D721Med (cell line): ENCODE results near the gene SATB1.
"Not testable (repeated sequence)": the region's sequence is repeated elsewhere in the genome, so short reads cannot be mapped to it uniquely, and the experiment has no call there.

Source experiments
- DNase-seq: peaks from one replicate; pipeline ENCODE4 v3.0.0; 2011; ENCODE audit warnings: low spot score; ENCODE audit not compliant: insufficient read length
- FAIRE-seq: peaks from 2 replicates; lab custom pipeline; 2011; peaks lifted over from hg19 to GRCh38; lab: Jason Lieb, UNC
- TF ChIP-seq, protein P1 (sequence below): IDR thresholded peaks from 2 replicates; pipeline ENCODE4 v1.5.1; 2012; ENCODE audit warnings: mild to moderate bottlenecking, control low read depth; ENCODE audit not compliant: insufficient read depth; ENCODE audit errors: missing control alignments

The SATB1 gene

GRCh38 chr3:18424729-18425640 lies at the start of gene SATB1:
Gene SATB1 (minus strand): TSS chr3:18425339. CDS start chr3:18420967, 4,372 bp downstream.
- DNase-seq (no peak), FAIRE-seq (no peak)
- TF ChIP-seq, protein P1, sequence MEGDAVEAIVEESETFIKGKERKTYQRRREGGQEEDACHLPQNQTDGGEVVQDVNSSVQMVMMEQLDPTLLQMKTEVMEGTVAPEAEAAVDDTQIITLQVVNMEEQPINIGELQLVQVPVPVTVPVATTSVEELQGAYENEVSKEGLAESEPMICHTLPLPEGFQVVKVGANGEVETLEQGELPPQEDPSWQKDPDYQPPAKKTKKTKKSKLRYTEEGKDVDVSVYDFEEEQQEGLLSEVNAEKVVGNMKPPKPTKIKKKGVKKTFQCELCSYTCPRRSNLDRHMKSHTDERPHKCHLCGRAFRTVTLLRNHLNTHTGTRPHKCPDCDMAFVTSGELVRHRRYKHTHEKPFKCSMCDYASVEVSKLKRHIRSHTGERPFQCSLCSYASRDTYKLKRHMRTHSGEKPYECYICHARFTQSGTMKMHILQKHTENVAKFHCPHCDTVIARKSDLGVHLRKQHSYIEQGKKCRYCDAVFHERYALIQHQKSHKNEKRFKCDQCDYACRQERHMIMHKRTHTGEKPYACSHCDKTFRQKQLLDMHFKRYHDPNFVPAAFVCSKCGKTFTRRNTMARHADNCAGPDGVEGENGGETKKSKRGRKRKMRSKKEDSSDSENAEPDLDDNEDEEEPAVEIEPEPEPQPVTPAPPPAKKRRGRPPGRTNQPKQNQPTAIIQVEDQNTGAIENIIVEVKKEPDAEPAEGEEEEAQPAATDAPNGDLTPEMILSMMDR = no peak

- DNase-seq (no peak), FAIRE-seq (no peak)
- TF ChIP-seq, protein P1 = no peak
Measured at GRCh38 chr3:18474202-18474601, 49.1 kb upstream of the SATB1 start.

DNA sequence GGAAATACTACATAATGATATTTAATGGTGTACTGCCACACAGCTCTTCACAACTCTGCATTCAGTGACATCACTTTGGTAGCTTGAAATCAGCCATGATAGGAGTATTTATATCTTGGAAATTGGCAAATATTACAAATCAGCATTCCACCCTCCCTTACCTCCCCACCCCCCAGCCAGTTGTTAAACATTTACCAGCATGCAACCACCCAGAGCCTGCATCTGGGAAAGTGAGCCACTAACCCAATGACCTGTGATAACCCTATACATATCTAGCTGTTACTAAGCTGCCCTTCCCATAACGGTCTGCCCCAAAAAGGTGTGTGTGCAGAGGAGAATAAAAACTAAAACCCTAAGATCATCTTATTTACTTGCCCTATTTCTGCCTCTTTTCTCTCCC lies 44.6 kb upstream of the SATB1 start:
- FAIRE-seq = no peak
- no peak for DNase-seq
- TF ChIP-seq, protein P1 = no peak

GRCh38 chr3:18466136-18466535 lies 41.0 kb upstream of the SATB1 start:
- TF ChIP-seq, protein P1 = no peak
- FAIRE-seq = no peak

GRCh38 chr3:18454766-18455165 lies 29.6 kb upstream of the SATB1 start:
- DNase-seq (no peak), FAIRE-seq (no peak)
- TF ChIP-seq, protein P1 = no peak

More at GRCh38 chr3:18466136-18466535, 41.0 kb upstream of the SATB1 start:
- DNase-seq = no peak

DNA sequence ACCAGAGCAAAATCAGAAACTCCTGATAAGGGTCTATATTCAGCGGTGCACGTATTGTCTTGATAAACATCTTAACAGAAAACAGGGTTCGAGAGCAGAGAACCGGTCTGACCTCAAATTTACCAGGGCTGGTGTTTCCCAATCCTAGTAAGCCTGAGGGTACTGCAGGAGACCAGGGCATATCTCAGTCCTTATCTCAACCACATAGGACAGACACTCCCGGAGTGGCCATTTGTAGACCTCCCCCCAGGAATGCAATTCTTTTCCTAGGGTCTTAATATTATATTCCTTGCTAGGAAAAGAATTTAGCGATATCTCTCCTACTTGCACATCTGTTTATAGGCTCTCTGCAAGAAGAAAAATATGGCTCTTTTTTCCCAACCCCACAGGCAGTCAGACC lies 24.5 kb upstream of the SATB1 start:
- FAIRE-seq, DNase-seq: not testable (repeated sequence)

GRCh38 chr3:18447720-18448119 lies 22.6 kb upstream of the SATB1 start:
- TF ChIP-seq, protein P1 = no peak
- no peak for DNase-seq
- no peak for FAIRE-seq
